ENCODE data around the gene PAQR9. TPM values are rescaled to one million over a fixed set of nuclear protein-coding genes. Genes with fewer than 3 reads are reported as not detected.

The PAQR9 gene
- total RNA-seq, 5 donors from 2014 or later (not counting 1 experiment from before 2014, with no cell fraction given), result not detected

DNA sequence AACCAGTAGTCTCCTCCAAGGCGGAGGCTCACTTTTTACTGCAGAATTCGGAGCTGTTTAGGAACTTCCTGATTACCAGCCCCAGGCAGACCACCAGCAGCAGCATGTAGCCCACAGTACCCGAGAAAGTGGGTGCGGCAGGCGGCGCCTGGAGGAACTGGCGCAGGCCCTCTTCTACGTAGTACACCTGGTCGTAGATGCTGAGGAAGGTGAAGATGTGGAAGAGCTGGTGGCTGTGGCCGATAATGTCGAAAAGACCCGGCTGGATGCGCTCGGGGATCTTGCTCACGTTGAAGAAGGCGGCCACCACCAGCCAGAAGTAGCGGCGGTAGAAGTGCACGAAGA, 1.3 kb downstream of the PAQR9 start:
- 97% methylated on average over 18 of the region's 19 CpGs for WGBS (ENCODE audit: insufficient coverage)
- peaks cover 47 to 61% of the 10 kb centered on the region in 2 donors for H3K27me3 Mint-ChIP-seq
- H3K4me3 Mint-ChIP-seq, result peak overlapping the region; percentile 72 to 81 (median 75)
- no peak overlapping the region for H3K27ac Mint-ChIP-seq
- no peak overlapping the region for H3K4me3 ChIP-seq (ENCODE audit: control insufficient read depth in 1 of 2, extremely low read depth in 1 of 2, low read length in 1 of 2)
- no peaks in the 10 kb centered on the region for H3K9me3 ChIP-seq
- H3K36me3 ChIP-seq (ENCODE audit: control insufficient read depth in 2 of 2, extremely low read depth in 1 of 2, insufficient read depth in 1 of 2, low read length in 1 of 2), result no peaks in the 10 kb centered on the region
- DNase-seq (no peak), ATAC-seq (replicated peaks in 1 of 4) (no peak)
- H3K36me3 Mint-ChIP-seq, result no peaks in the 10 kb centered on the region
- H3K4me1 ChIP-seq (ENCODE audit: control insufficient read depth in 1 of 2, extremely low read depth in 1 of 2, insufficient read depth in 2 of 2, low read length in 2 of 2), result peaks cover 0 to 8% of the 10 kb centered on the region in 2 experiments
- POLR2A ChIA-PET, result no interaction called here
- CTCF ChIA-PET, result interaction anchor here in 1 of 2 donors (0.6 kb wide), 1 partner anchor 1114 kb away, joined by 4 read pairs; no protein-coding TSS in a partner anchor
- peaks cover 20 to 32% of the 10 kb centered on the region in 2 experiments for H3K27me3 ChIP-seq (replicated peaks in 1 of 2; ENCODE audit: control insufficient read depth in 2 of 2, extremely low read depth in 1 of 2, insufficient read depth in 2 of 2, low read length in 1 of 2)
- H3K4me1 Mint-ChIP-seq, result peaks cover 11 to 16% (median 14%) of the 10 kb centered on the region in 3 donors
- H3K27ac ChIP-seq (ENCODE audit: low read length), result no peak overlapping the region
- no peaks in the 10 kb centered on the region for H3K9me3 Mint-ChIP-seq

DNA sequence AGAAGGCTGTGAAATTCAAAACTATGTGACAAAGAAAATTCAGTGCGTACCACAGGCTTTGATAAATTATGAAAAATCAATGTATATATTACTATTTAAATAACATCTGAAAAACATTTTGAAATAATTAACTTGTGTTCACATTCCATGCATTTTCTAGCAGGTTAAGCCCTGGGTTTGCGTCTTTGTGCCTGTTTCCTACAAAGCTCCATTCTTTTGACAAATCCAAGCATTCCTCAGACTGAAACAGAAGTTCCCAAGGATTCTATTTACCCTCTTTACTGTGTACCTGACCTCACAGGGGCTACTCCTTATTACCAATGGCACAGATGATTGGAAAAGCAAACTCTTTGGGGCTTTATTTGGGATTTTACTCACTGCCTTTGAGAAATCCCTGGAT, 1.9 kb downstream of the PAQR9 start:
- Histone ChIP-seq H3K4me1 (ENCODE audit: control insufficient read depth in 1 of 2, extremely low read depth in 1 of 2, insufficient read depth in 2 of 2, low read length in 2 of 2) (peaks cover 0 to 8% of the 10 kb centered on the region in 2 experiments), H3K9me3 (no peaks in the 10 kb centered on the region), H3K27ac (ENCODE audit: low read length) (no peak overlapping the region), H3K27me3 (replicated peaks in 1 of 2; ENCODE audit: control insufficient read depth in 2 of 2, extremely low read depth in 1 of 2, insufficient read depth in 2 of 2, low read length in 1 of 2) (peaks cover 26 to 30% of the 10 kb centered on the region in 2 experiments), H3K36me3 (ENCODE audit: control insufficient read depth in 2 of 2, extremely low read depth in 1 of 2, insufficient read depth in 1 of 2, low read length in 1 of 2) (no peaks in the 10 kb centered on the region), H3K4me3 (ENCODE audit: control insufficient read depth in 1 of 2, extremely low read depth in 1 of 2, low read length in 1 of 2) (no peak overlapping the region)
- POLR2A ChIA-PET, result no interaction called here
- Mint-ChIP-seq H3K27ac (no peak overlapping the region), H3K9me3 (no peaks in the 10 kb centered on the region), H3K36me3 (no peaks in the 10 kb centered on the region), H3K4me1 (peaks cover 11 to 16% (median 14%) of the 10 kb centered on the region in 3 donors), H3K4me3 (peak overlapping the region in 2 of 3 donors; percentile 75 to 81), H3K27me3 (peaks cover 49 to 62% of the 10 kb centered on the region in 2 donors)
- WGBS (ENCODE audit: insufficient coverage), result 100% methylated on average over 1 of the region's 2 CpGs
- ATAC-seq (replicated peaks in 1 of 4) (no peak), DNase-seq (no peak)
- CTCF ChIA-PET, result no interaction called here

DNA sequence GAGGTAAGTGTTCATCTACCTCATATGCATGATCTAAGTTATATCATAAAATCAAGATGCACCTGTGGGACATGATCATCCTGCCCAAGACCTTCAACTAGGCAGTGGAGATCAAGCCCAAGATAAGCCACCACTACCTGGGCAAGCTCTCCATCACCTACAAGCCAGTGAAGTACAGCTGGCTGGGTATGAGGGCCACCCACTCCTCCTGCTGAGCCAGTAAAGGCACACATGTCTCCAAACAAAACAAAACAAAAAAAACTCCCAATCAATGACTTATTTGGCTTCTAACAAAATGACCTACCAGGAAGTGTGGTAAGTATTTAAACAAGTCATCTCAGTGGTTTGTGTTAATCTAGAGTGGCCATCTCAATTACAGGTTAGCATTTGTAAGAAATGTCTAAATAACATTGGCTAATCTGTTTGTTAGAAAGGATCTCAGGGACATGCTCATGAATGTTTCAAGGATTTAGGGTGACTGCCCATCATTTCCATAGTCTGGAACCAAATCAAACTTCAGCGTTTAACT, 3.1 kb downstream of the PAQR9 start:
- Histone ChIP-seq H3K27me3 (replicated peaks in 1 of 2; ENCODE audit: control insufficient read depth in 2 of 2, extremely low read depth in 1 of 2, insufficient read depth in 2 of 2, low read length in 1 of 2) (peaks cover 28 to 30% of the 10 kb centered on the region in 2 experiments), H3K36me3 (ENCODE audit: control insufficient read depth in 2 of 2, extremely low read depth in 1 of 2, insufficient read depth in 1 of 2, low read length in 1 of 2) (no peaks in the 10 kb centered on the region), H3K4me1 (ENCODE audit: control insufficient read depth in 1 of 2, extremely low read depth in 1 of 2, insufficient read depth in 2 of 2, low read length in 2 of 2) (peaks cover 0 to 8% of the 10 kb centered on the region in 2 experiments), H3K9me3 (no peaks in the 10 kb centered on the region), H3K27ac (ENCODE audit: low read length) (no peak overlapping the region), H3K4me3 (ENCODE audit: control insufficient read depth in 1 of 2, extremely low read depth in 1 of 2, low read length in 1 of 2) (no peak overlapping the region)
- peaks cover 48 to 62% of the 10 kb centered on the region in 2 donors for H3K27me3 Mint-ChIP-seq
- CTCF ChIA-PET, result no interaction called here
- no peak overlapping the region for H3K27ac Mint-ChIP-seq
- no peaks in the 10 kb centered on the region for H3K36me3 Mint-ChIP-seq
- POLR2A ChIA-PET, result no interaction called here
- no peak overlapping the region for H3K4me3 Mint-ChIP-seq
- ATAC-seq (replicated peaks in 1 of 4) (no peak), DNase-seq (no peak)
- no peaks in the 10 kb centered on the region for H3K9me3 Mint-ChIP-seq
- no CpG with 5 or more reads among the region's 1 CpG for WGBS (ENCODE audit: insufficient coverage)
- H3K4me1 Mint-ChIP-seq, result peaks cover 11 to 16% (median 14%) of the 10 kb centered on the region in 3 donors

DNA sequence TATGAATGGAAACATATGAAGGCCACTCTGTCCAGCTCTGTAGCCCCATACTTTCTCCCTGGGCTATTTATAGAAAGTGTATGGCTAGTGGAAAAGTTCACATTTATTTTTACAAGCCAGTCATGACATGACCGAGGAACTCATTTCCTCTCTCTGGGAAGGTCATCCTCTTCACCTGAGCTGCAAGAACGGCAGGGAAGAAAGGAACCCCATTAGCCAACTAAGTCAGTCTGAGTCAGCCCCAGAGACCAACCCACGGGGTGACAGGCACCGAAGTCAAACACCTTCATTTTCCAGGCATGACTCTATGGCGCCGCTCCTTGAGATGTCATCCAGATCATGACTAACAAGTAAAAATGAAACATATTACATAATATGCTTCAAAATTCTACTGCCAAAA, 4.8 kb downstream of the PAQR9 start:
- Histone ChIP-seq H3K9me3 (no peaks in the 10 kb centered on the region), H3K4me1 (ENCODE audit: control insufficient read depth in 1 of 2, extremely low read depth in 1 of 2, insufficient read depth in 2 of 2, low read length in 2 of 2) (peaks cover 0 to 4% of the 10 kb centered on the region in 2 experiments), H3K4me3 (ENCODE audit: control insufficient read depth in 1 of 2, extremely low read depth in 1 of 2, low read length in 1 of 2) (no peak overlapping the region), H3K27me3 (replicated peaks in 1 of 2; ENCODE audit: control insufficient read depth in 2 of 2, extremely low read depth in 1 of 2, insufficient read depth in 2 of 2, low read length in 1 of 2) (peaks cover 19 to 24% of the 10 kb centered on the region in 2 experiments), H3K27ac (ENCODE audit: low read length) (no peak overlapping the region), H3K36me3 (ENCODE audit: control insufficient read depth in 2 of 2, extremely low read depth in 1 of 2, insufficient read depth in 1 of 2, low read length in 1 of 2) (no peaks in the 10 kb centered on the region)
- WGBS (ENCODE audit: insufficient coverage), result 41% methylated on average over 2 of the region's 6 CpGs
- Mint-ChIP-seq H3K27ac (no peak overlapping the region), H3K4me3 (no peak overlapping the region), H3K4me1 (peaks cover 11 to 13% (median 11%) of the 10 kb centered on the region in 3 donors), H3K27me3 (peaks cover 44 to 57% of the 10 kb centered on the region in 2 donors), H3K9me3 (no peaks in the 10 kb centered on the region), H3K36me3 (no peaks in the 10 kb centered on the region)
- ChIA-PET POLR2A (no interaction called here), CTCF (no interaction called here)
- DNase-seq (no peak), ATAC-seq (replicated peaks in 1 of 4) (no peak)

DNA sequence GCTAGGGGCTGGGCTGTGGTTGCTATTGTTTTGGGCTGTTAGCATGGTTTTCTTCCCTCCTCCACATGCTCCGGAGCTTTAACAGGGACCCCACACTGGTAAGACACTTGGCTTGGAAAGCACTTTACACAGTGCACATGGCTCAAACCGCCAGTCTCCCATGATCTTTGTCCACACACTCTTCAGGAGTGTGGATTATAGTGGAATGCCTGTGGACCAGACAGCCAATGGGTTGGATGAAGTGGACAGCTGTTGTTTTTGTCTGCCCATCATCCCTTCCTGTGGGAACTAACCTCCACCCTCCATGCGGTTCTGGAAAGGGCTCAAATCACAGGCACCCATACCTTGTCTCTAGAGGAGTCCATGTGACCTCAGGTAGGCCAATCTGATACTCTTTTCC, 10.0 kb downstream of the PAQR9 start:
- Mint-ChIP-seq H3K27me3 (peaks cover 32 to 33% of the 10 kb centered on the region in 2 donors), H3K27ac (no peak overlapping the region), H3K9me3 (no peaks in the 10 kb centered on the region), H3K36me3 (no peaks in the 10 kb centered on the region), H3K4me1 (no peaks in the 10 kb centered on the region), H3K4me3 (no peak overlapping the region)
- DNase-seq (no peak), ATAC-seq (replicated peaks in 1 of 4) (no peak)
- CTCF ChIA-PET, result no interaction called here
- no peaks in the 10 kb centered on the region for H3K4me1 ChIP-seq (ENCODE audit: control insufficient read depth in 1 of 2, extremely low read depth in 1 of 2, insufficient read depth in 2 of 2, low read length in 2 of 2)
- no peak overlapping the region for H3K4me3 ChIP-seq (ENCODE audit: control insufficient read depth in 1 of 2, extremely low read depth in 1 of 2, low read length in 1 of 2)
- WGBS (ENCODE audit: insufficient coverage), result no CpG with 5 or more reads among the region's 3 CpGs
- no peaks in the 10 kb centered on the region for H3K36me3 ChIP-seq (ENCODE audit: control insufficient read depth in 2 of 2, extremely low read depth in 1 of 2, insufficient read depth in 1 of 2, low read length in 1 of 2)
- peaks cover 0 to 9% of the 10 kb centered on the region in 2 experiments for H3K27me3 ChIP-seq (replicated peaks in 1 of 2; ENCODE audit: control insufficient read depth in 2 of 2, extremely low read depth in 1 of 2, insufficient read depth in 2 of 2, low read length in 1 of 2)
- no peak overlapping the region for H3K27ac ChIP-seq (ENCODE audit: low read length)
- no peaks in the 10 kb centered on the region for H3K9me3 ChIP-seq
- POLR2A ChIA-PET, result no interaction called here

DNA sequence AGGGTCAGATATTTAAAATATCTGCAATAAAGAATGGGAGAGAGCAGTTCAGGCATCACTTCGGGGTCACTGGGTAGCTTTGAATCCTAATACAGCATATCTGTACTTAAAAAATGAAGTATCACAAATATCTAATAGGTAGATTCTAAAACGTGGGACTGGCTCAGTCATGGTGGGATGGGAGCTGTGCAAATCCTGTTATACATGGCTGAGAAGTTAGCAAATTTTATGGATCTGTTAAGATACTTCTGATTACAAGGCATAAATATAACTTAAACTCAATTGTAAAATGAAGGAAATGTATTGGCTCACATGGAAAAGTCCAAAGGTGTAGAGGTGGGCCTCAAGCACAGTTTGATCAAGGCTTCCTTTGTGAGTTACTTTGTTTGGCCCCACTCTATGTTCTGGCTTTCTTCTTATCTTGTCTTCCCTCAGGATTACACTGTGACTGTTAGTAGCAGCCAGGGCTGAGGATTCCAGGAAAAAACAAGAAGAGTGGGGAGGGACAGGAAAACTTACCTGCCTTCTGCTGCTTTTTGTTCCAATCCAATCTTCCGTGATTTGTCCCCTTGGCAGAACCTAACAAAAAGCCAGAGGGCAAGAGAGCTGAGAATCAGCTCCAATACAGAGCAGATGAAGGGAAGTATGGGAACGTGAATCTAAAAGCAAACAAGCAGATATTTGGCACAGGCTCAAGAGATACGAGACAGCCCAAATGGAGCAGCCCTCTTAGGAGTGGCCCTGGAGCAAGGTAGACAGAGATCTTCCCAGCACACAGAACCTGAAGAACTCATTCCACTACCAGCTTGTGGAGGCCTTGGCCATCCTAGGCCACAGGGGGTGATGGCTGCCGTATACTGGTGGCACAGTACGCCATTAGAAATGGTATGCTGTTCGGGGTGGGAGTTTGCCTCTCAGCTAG, 10.9 kb downstream of the PAQR9 start:
- H3K4me3 Mint-ChIP-seq, result no peak overlapping the region
- DNase-seq (no peak), ATAC-seq (replicated peaks in 1 of 4) (no peak)
- H3K27ac Mint-ChIP-seq, result no peak overlapping the region
- ChIA-PET CTCF (no interaction called here), POLR2A (no interaction called here)
- no peaks in the 10 kb centered on the region for H3K9me3 Mint-ChIP-seq
- Histone ChIP-seq H3K9me3 (no peaks in the 10 kb centered on the region), H3K27ac (ENCODE audit: low read length) (no peak overlapping the region), H3K27me3 (replicated peaks in 1 of 2; ENCODE audit: control insufficient read depth in 2 of 2, extremely low read depth in 1 of 2, insufficient read depth in 2 of 2, low read length in 1 of 2) (peaks cover 8 to 9% of the 10 kb centered on the region in 2 experiments), H3K4me3 (ENCODE audit: control insufficient read depth in 1 of 2, extremely low read depth in 1 of 2, low read length in 1 of 2) (no peak overlapping the region), H3K4me1 (ENCODE audit: control insufficient read depth in 1 of 2, extremely low read depth in 1 of 2, insufficient read depth in 2 of 2, low read length in 2 of 2) (peaks cover 0 to under 1% of the 10 kb centered on the region in 2 experiments), H3K36me3 (ENCODE audit: control insufficient read depth in 2 of 2, extremely low read depth in 1 of 2, insufficient read depth in 1 of 2, low read length in 1 of 2) (no peaks in the 10 kb centered on the region)
- H3K36me3 Mint-ChIP-seq, result no peaks in the 10 kb centered on the region
- H3K27me3 Mint-ChIP-seq, result peaks cover 38 to 40% of the 10 kb centered on the region in 2 donors
- H3K4me1 Mint-ChIP-seq, result no peaks in the 10 kb centered on the region
- WGBS (ENCODE audit: insufficient coverage), result no CpG with 5 or more reads among the region's 8 CpGs

Measured in T-cell (primary cell).